ENCODE results near the gene GLYATL1B.
A peak's percentile ranks its signal among the peaks of the same experiment; 100 is the strongest.
"Not testable (repeated sequence)": the region's sequence is repeated elsewhere in the genome, so short reads cannot be mapped to it uniquely, and the experiment has no call there.

GLYATL1B gene

GRCh38 chr11:59095972-59096575 is 10.0 kb downstream of the GLYATL1B start:
- not testable (repeated sequence) for DNase-seq (ENCODE audit: low read depth in 2 of 2)

GRCh38 chr11:59097113-59097708 is 11.1 kb downstream of the GLYATL1B start:
- peak in 1 of 2 donors; percentile 37 for DNase-seq (ENCODE audit: low read depth in 2 of 2)

GRCh38 chr11:59097938-59098337 is 11.8 kb downstream of the GLYATL1B start:
- not testable (repeated sequence) for DNase-seq (ENCODE audit: low read depth in 2 of 2)

- DNase-seq (ENCODE audit: low read depth in 2 of 2) = peak; percentile 45 to 56
Measured at GRCh38 chr11:59102259-59102765, 16.2 kb downstream of the GLYATL1B start.

- peak; percentile 49 to 57 for DNase-seq (ENCODE audit: low read depth in 2 of 2)
Measured at GRCh38 chr11:59106363-59107336, 20.5 kb downstream of the GLYATL1B start, which contains the start of gene FAM111B. FAM111B (plus strand) TSS chr11:59107237; CDS start chr11:59109626, 2,389 bp downstream.

GRCh38 chr11:59107721-59108120 is 21.6 kb downstream of the GLYATL1B start:
- not testable (repeated sequence) for DNase-seq (ENCODE audit: low read depth in 2 of 2)

- DNase-seq (ENCODE audit: low read depth in 2 of 2) = no peak
Measured at GRCh38 chr11:59112494-59112893, 26.4 kb downstream of the GLYATL1B start.

GRCh38 chr11:59114344-59114743 is 28.2 kb downstream of the GLYATL1B start:
- no peak for DNase-seq (ENCODE audit: low read depth in 2 of 2)

GRCh38 chr11:59115553-59115952 is 29.4 kb downstream of the GLYATL1B start:
- no peak for DNase-seq (ENCODE audit: low read depth in 2 of 2)

- no peak for DNase-seq (ENCODE audit: low read depth in 2 of 2)
Measured at GRCh38 chr11:59117774-59118173, 31.7 kb downstream of the GLYATL1B start.

- no peak for DNase-seq (ENCODE audit: low read depth in 2 of 2)
Measured at GRCh38 chr11:59119826-59120225, 33.7 kb downstream of the GLYATL1B start.

GRCh38 chr11:59135648-59136461 is 49.7 kb downstream of the GLYATL1B start:
- peak; percentile 68 to 82 for DNase-seq (ENCODE audit: low read depth in 2 of 2)

- DNase-seq (ENCODE audit: low read depth in 2 of 2) = not testable (repeated sequence)
Measured at GRCh38 chr11:59136551-59136950, 50.4 kb downstream of the GLYATL1B start.

- DNase-seq (ENCODE audit: low read depth in 2 of 2) = no peak
Measured at GRCh38 chr11:59137190-59137589, 51.1 kb downstream of the GLYATL1B start.

GRCh38 chr11:59138643-59139042 is 52.5 kb downstream of the GLYATL1B start:
- DNase-seq (ENCODE audit: low read depth in 2 of 2) = no peak

- DNase-seq (ENCODE audit: low read depth in 2 of 2) = no peak
Measured at GRCh38 chr11:59141191-59141590, 55.1 kb downstream of the GLYATL1B start.

- DNase-seq (ENCODE audit: low read depth in 2 of 2) = no peak
Measured at GRCh38 chr11:59141673-59142460, 55.8 kb downstream of the GLYATL1B start.

- DNase-seq (ENCODE audit: low read depth in 2 of 2) = peak; percentile 75 to 77
Measured at GRCh38 chr11:59142530-59143507, 56.7 kb downstream of the GLYATL1B start, which contains the start of gene FAM111A. FAM111A (plus strand) TSS chr11:59142856; CDS start chr11:59148873, 6,017 bp downstream.

- no peak for DNase-seq (ENCODE audit: low read depth in 2 of 2)
Measured at GRCh38 chr11:59144096-59144495, 58.0 kb downstream of the GLYATL1B start.
